ENCODE measurements around the gene MED13L. TPM values are rescaled to one million over a fixed set of nuclear protein-coding genes. Genes with fewer than 3 reads are reported as not detected.

Gene MED13L
- polyA plus RNA-seq, 1 of the 3 experiments (the other 2 are of a cell fraction) = 17.1 TPM

- Histone ChIP-seq H2AFZ (ENCODE audit: low read depth) (no peak overlapping the region), H3K27ac (ENCODE audit: low read depth in 2 of 2, low read length in 1 of 2) (no peak overlapping the region), H3K4me1 (ENCODE audit: control insufficient read depth in 1 of 2, insufficient read depth in 2 of 2, low read depth in 1 of 2, low read length in 1 of 2) (no peaks in the 10 kb centered on the region; a peak in 1 of 4 replicates), H3F3A (replicated peaks; ENCODE audit: insufficient read depth) (no peaks in the 10 kb centered on the region), H3K79me2 (ENCODE audit: insufficient read depth) (no peaks in the 10 kb centered on the region), H3K4me2 (no peak overlapping the region), H4K20me1 (ENCODE audit: insufficient read depth) (no peaks in the 10 kb centered on the region), H3K4me3 (ENCODE audit: low read depth in 2 of 2, low read length in 1 of 2) (no peak overlapping the region), H3K9ac (no peak overlapping the region), H3K9me2 (no peaks in the 10 kb centered on the region), H3K9me3 (no peaks in the 10 kb centered on the region), H3K27me3 (ENCODE audit: insufficient read depth) (no peaks in the 10 kb centered on the region), H3K36me3 (replicated peaks in 1 of 2; ENCODE audit: control insufficient read depth in 1 of 2, insufficient read depth in 2 of 2, low read length in 1 of 2) (no peaks in the 10 kb centered on the region)
- POLR2A ChIA-PET = no interaction called here
- CTCF ChIA-PET = interaction anchor here (0.8 kb wide), 1 partner anchor 13 kb away, joined by 3 read pairs; no protein-coding TSS in a partner anchor
- WGBS (ENCODE audit: low lambda C conversion rate) = 78% methylated on average over 3 of the region's 3 CpGs
- TF ChIP-seq IRF3 (IDR thresholded peaks at IDR 0.05; ENCODE audit: low read depth, low read length) (no peak), FOSL2 (IDR thresholded peaks at IDR 0.05; ENCODE audit: borderline replicate concordance, low read depth) (no peak), NFIC (IDR thresholded peaks at IDR 0.05; ENCODE audit: borderline replicate concordance) (no peak), GATA2 (CRISPR knock-in tag; IDR thresholded peaks at IDR 0.05) (no peak), CTCF (IDR thresholded peaks at IDR 0.05) (no peak)
- no peak for DNase-seq
Observed at GRCh38 chr12:116291218-116291617, 13.7 kb upstream of the MED13L start.

GRCh38 chr12:116288735-116289134 lies 11.2 kb upstream of the MED13L start:
- H3K4me1 ChIP-seq (ENCODE audit: control insufficient read depth in 1 of 2, insufficient read depth in 2 of 2, low read depth in 1 of 2, low read length in 1 of 2) = no peaks in the 10 kb centered on the region
- ChIA-PET CTCF (interaction anchor here (1.2 to 1.4 kb wide), 2 partner anchors 12 to 147 kb away, joined by 3 read pairs; no protein-coding TSS in a partner anchor), POLR2A (no interaction called here)
- no peak overlapping the region for H3K27ac ChIP-seq (ENCODE audit: low read depth in 2 of 2, low read length in 1 of 2)
- no peaks in the 10 kb centered on the region for H3F3A ChIP-seq (replicated peaks; ENCODE audit: insufficient read depth)
- H3K9me2 ChIP-seq = no peaks in the 10 kb centered on the region
- H2AFZ ChIP-seq (ENCODE audit: low read depth) = no peak overlapping the region
- no peaks in the 10 kb centered on the region for H3K9me3 ChIP-seq
- H3K36me3 ChIP-seq (replicated peaks in 1 of 2; ENCODE audit: control insufficient read depth in 1 of 2, insufficient read depth in 2 of 2, low read length in 1 of 2) = no peaks in the 10 kb centered on the region
- H3K4me2 ChIP-seq = no peak overlapping the region
- H3K27me3 ChIP-seq (ENCODE audit: insufficient read depth) = no peaks in the 10 kb centered on the region
- DNase-seq = no peak
- no peak overlapping the region for H3K9ac ChIP-seq
- TF ChIP-seq CTCF (IDR thresholded peaks at IDR 0.05) = no peak
- TF ChIP-seq RFX5 (IDR thresholded peaks at IDR 0.05; ENCODE audit: low read length) = no peak
- no peak for TF ChIP-seq TCF12 (IDR thresholded peaks at IDR 0.05)
- 94% methylated on average over 3 of the region's 3 CpGs for WGBS (ENCODE audit: low lambda C conversion rate)
- no peak overlapping the region for H3K4me3 ChIP-seq (ENCODE audit: low read depth in 2 of 2, low read length in 1 of 2)
- no peaks in the 10 kb centered on the region for H3K79me2 ChIP-seq (ENCODE audit: insufficient read depth)
- H4K20me1 ChIP-seq (ENCODE audit: insufficient read depth) = no peaks in the 10 kb centered on the region

All from SK-N-SH (cell line).